Measurements from ENCODE around the gene BRINP3. TPM values are rescaled to one million over a fixed set of nuclear protein-coding genes. Genes with fewer than 3 reads are reported as not detected.

BRINP3 gene
- total and polyA plus RNA-seq, 2 of the 13 experiments (the other 11 are each of a cell fraction or from before 2014, with no cell fraction given): not detected

- DNase-seq (ENCODE audit: low spot score): no peak
- H3K4me3 ChIP-seq (replicated peaks in 1 of 3; ENCODE audit: insufficient read depth in 1 of 3, low read depth in 2 of 3, low read length in 3 of 3): no peak overlapping the region
- no peak overlapping the region for H3K27ac ChIP-seq (ENCODE audit: extremely low read length, insufficient read depth, low read length)
- no peaks in the 10 kb centered on the region for H3K27me3 ChIP-seq (ENCODE audit: control insufficient read depth in 1 of 2, insufficient read depth in 2 of 2, low read length in 2 of 2)
- 70% methylated on average over 3 of the region's 3 CpGs for WGBS (ENCODE audit: low lambda C conversion rate)
- H3K9me3 ChIP-seq (ENCODE audit: low read length): no peaks in the 10 kb centered on the region
- H3K4me1 ChIP-seq (ENCODE audit: insufficient read depth, low read length): peaks cover 26% of the 10 kb centered on the region
- FAIRE-seq: no peak
- H3K36me3 ChIP-seq (replicated peaks in 1 of 2; ENCODE audit: control insufficient read depth in 1 of 2, insufficient read depth in 2 of 2, low read length in 2 of 2): no peaks in the 10 kb centered on the region
- H4K20me1 ChIP-seq (ENCODE audit: insufficient read depth, low read length): no peaks in the 10 kb centered on the region
- no peak for TF ChIP-seq CREBL2 (CRISPR knock-in tag; IDR thresholded peaks at IDR 0.05; ENCODE audit: borderline replicate concordance)
- POLR2A ChIA-PET: no interaction called here
- CTCF ChIA-PET (ENCODE audit: low intra/inter-chr PET ratio, low total read pairs): no interaction called here
- H2AFZ ChIP-seq (ENCODE audit: low read length): no peak overlapping the region
- no peak for ATAC-seq
- in situ Hi-C loops (cut with HindIII; ENCODE audit: extremely low pct_ligation_motif_present, low pct_unique_long_range_greater_than_20kb): no loop called here
- intact Hi-C loops (cut with micrococcal nuclease; ENCODE audit: unreplicated experiment): no loop called here
- no peak overlapping the region for H3K4me2 ChIP-seq (ENCODE audit: low read depth, low read length)
- no peak overlapping the region for H3K9ac ChIP-seq (ENCODE audit: insufficient read depth, low read depth, low read length)
- H3K79me2 ChIP-seq (ENCODE audit: insufficient read depth, low read length): no peaks in the 10 kb centered on the region
- no TSS peak for BruUV-seq (replicated peaks)
These were observed 375.9 kb downstream of the BRINP3 start for GRCh38 chr1:190101756-190102155.

DNA sequence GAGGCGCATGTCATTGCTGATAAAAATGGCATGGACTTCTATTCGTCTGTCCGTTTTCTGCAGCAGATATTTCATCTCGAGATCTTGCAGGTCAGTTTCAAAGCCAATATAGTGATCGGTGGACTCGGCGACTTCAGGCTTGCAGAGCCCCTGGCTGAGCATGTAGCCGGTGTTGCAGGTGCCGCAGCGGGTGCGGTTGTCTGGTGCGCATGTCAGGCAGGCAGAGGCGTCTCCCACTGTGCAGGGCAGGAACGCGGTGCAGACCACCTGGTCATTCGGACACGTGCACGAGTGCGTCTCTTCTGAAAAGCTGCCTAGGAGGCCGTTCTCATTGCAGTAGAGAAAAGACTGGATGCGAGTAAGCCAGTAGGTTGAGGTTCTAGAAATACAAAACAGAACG, 378.9 kb downstream of the BRINP3 start:
- H3K4me1 ChIP-seq (ENCODE audit: insufficient read depth, low read length): peaks cover 26% of the 10 kb centered on the region
- H3K4me2 ChIP-seq (ENCODE audit: low read depth, low read length): no peak overlapping the region
- intact Hi-C loops (cut with micrococcal nuclease; ENCODE audit: unreplicated experiment): no loop called here
- no TSS peak for BruUV-seq (replicated peaks)
- no peak overlapping the region for H3K4me3 ChIP-seq (replicated peaks in 1 of 3; ENCODE audit: insufficient read depth in 1 of 3, low read depth in 2 of 3, low read length in 3 of 3)
- POLR2A ChIA-PET: no interaction called here
- no peaks in the 10 kb centered on the region for H4K20me1 ChIP-seq (ENCODE audit: insufficient read depth, low read length)
- H3K36me3 ChIP-seq (replicated peaks in 1 of 2; ENCODE audit: control insufficient read depth in 1 of 2, insufficient read depth in 2 of 2, low read length in 2 of 2): no peaks in the 10 kb centered on the region
- in situ Hi-C loops (cut with HindIII; ENCODE audit: extremely low pct_ligation_motif_present, low pct_unique_long_range_greater_than_20kb): no loop called here
- H2AFZ ChIP-seq (ENCODE audit: low read length): no peak overlapping the region
- FAIRE-seq: no peak
- ATAC-seq: no peak; the same call in 2 of the 3 replicates
- H3K9me3 ChIP-seq (ENCODE audit: low read length): no peaks in the 10 kb centered on the region
- no peaks in the 10 kb centered on the region for H3K27me3 ChIP-seq (ENCODE audit: control insufficient read depth in 1 of 2, insufficient read depth in 2 of 2, low read length in 2 of 2)
- 78% methylated on average over 22 of the region's 22 CpGs for WGBS (ENCODE audit: low lambda C conversion rate)
- H3K79me2 ChIP-seq (ENCODE audit: insufficient read depth, low read length): no peaks in the 10 kb centered on the region
- DNase-seq (ENCODE audit: low spot score): no peak
- CTCF ChIA-PET (ENCODE audit: low intra/inter-chr PET ratio, low total read pairs): no interaction called here
- H3K9ac ChIP-seq (ENCODE audit: insufficient read depth, low read depth, low read length): no peak overlapping the region
- no peak overlapping the region for H3K27ac ChIP-seq (ENCODE audit: extremely low read length, insufficient read depth, low read length)
- TF ChIP-seq TGIF2 (CRISPR knock-in tag; IDR thresholded peaks at IDR 0.05): no peak
- no peak for TF ChIP-seq CBX2 (IDR thresholded peaks at IDR 0.05; ENCODE audit: low read depth, low read length)
- TF ChIP-seq CBX2 (CRISPR knock-in tag; IDR thresholded peaks at IDR 0.05; ENCODE audit: low read depth): no peak
- TF ChIP-seq, protein P1, sequence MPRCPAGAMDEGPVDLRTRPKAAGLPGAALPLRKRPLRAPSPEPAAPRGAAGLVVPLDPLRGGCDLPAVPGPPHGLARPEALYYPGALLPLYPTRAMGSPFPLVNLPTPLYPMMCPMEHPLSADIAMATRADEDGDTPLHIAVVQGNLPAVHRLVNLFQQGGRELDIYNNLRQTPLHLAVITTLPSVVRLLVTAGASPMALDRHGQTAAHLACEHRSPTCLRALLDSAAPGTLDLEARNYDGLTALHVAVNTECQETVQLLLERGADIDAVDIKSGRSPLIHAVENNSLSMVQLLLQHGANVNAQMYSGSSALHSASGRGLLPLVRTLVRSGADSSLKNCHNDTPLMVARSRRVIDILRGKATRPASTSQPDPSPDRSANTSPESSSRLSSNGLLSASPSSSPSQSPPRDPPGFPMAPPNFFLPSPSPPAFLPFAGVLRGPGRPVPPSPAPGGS (CRISPR knock-in tag; IDR thresholded peaks at IDR 0.05): no peak
- TF ChIP-seq ZNF737 (CRISPR knock-in tag; IDR thresholded peaks at IDR 0.05; ENCODE audit: borderline replicate concordance): no peak
- TF ChIP-seq IKZF1 (IDR thresholded peaks at IDR 0.05): no peak
- no peak for TF ChIP-seq TCF7 (IDR thresholded peaks at IDR 0.05; ENCODE audit: low read depth)
- no peak for TF ChIP-seq ZNF446 (CRISPR knock-in tag; IDR thresholded peaks at IDR 0.05)
- TF ChIP-seq ZSCAN31 (CRISPR knock-in tag; IDR thresholded peaks at IDR 0.05; ENCODE audit: low read depth): no peak
- no peak for TF ChIP-seq KLF13 (CRISPR knock-in tag; IDR thresholded peaks at IDR 0.05)
- no peak for TF ChIP-seq ZNF747 (CRISPR knock-in tag; IDR thresholded peaks at IDR 0.05; ENCODE audit: borderline replicate concordance)
- no peak for TF ChIP-seq ATF1 (CRISPR knock-in tag; IDR thresholded peaks at IDR 0.05)
- no peak for TF ChIP-seq ZNF276 (CRISPR knock-in tag; IDR thresholded peaks at IDR 0.05; ENCODE audit: low read depth)
